NT2/D1 (cell line): ENCODE results near the gene PCSK6.
"Not testable (repeated sequence)": the region's sequence is repeated elsewhere in the genome, so short reads cannot be mapped to it uniquely, and the experiment has no call there.

Experiments used
- DNase-seq: peaks from one replicate; pipeline ENCODE4 v3.0.0-alpha.2; 2011; ENCODE audit warnings: low read depth, low spot score
- H3K27me3 ChIP-seq: 2 replicates; pipeline ENCODE4 v1.6.0; 2011; ENCODE audit warnings: mild to moderate bottlenecking; ENCODE audit not compliant: insufficient read length, insufficient read depth
- H3K36me3 ChIP-seq: 2 replicates; pipeline ENCODE4 v1.6.1; 2011; ENCODE audit warnings: mild to moderate bottlenecking, low read length, mixed read lengths; ENCODE audit not compliant: insufficient read depth, insufficient read length
- H3K4me1 ChIP-seq: 2 replicates; pipeline ENCODE4 v1.5.1; 2011; ENCODE audit not compliant: insufficient read depth, insufficient read length
- H3K4me3 ChIP-seq: 2 replicates; pipeline ENCODE4 v1.5.1; 2011; ENCODE audit warnings: low read depth; ENCODE audit not compliant: insufficient read length
- H3K9ac ChIP-seq: 2 replicates; pipeline ENCODE4 v1.6.0; 2011; ENCODE audit warnings: low read depth; ENCODE audit not compliant: insufficient read length
- H3K9me3 ChIP-seq: 2 replicates; pipeline ENCODE4 v1.5.1; 2011; ENCODE audit warnings: mild to moderate bottlenecking, low read length; ENCODE audit not compliant: insufficient read depth
- SUZ12 ChIP-seq: IDR thresholded peaks from 2 replicates; pipeline ENCODE4 v1.6.1; 2011; ENCODE audit not compliant: insufficient read length, insufficient read depth; ENCODE audit errors: extremely low read depth
- YY1 ChIP-seq: IDR thresholded peaks from 2 replicates; pipeline ENCODE4 v1.6.1; 2011; ENCODE audit not compliant: insufficient read length, insufficient read depth
- ZNF274 ChIP-seq: IDR thresholded peaks from 2 replicates; pipeline ENCODE4 v1.6.1; 2011; ENCODE audit warnings: mild to moderate bottlenecking, low read depth, low read length

Gene PCSK6

DNA sequence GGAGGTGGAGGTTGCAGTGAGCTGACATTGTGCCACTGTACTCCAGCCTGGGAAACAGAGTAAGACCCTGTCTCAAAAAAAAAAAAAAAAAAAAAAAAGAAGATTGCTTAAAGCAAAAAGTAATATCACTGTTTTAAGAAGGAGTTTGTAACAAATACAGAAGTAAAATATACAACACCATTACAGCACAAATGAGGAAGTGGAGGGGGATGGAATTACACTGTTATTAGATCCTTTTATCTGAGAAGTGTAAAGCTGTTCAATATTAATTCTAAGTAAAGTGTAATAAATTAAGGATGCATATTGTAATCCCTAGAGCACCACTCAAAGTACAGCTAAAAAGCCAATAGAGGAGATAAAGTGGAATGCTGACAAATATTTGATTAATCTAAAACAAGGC lies 147.5 kb downstream of the PCSK6 start:
- no peak overlapping the region for H3K4me3 ChIP-seq
- no peak for DNase-seq
- TF ChIP-seq YY1 (no peak), ZNF274 (no peak)
- H3K9ac ChIP-seq: no peak overlapping the region
- no peaks in the 10 kb centered on the region for H3K9me3 ChIP-seq
- no peaks in the 10 kb centered on the region for H3K27me3 ChIP-seq
- no peaks in the 10 kb centered on the region for H3K4me1 ChIP-seq
- no peaks in the 10 kb centered on the region for H3K36me3 ChIP-seq

DNA sequence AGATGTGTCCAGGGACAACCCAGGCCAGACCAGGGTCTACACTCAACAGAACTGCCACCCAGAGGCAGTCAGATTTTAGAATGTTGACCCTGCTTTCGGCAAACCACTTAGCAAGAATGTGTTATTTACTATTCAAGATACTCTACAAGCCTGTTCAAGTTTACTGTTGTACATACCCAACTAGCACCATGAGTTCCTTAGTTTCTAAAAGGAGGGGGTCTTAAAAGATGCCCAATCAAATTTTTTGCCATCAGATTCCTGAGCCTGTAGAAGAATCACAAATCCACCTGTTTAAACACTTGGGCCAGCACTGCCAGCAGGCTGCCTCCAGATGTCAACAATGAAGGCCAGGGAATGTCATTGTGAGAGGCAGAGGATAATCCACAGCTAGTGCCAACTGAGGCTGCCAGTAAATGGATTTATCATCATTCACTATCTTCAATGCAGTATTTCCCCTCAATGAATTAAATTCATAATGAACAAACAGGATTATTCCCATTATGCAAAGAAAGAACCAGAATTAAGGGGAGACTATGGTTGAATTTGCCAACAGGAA lies 150.9 kb downstream of the PCSK6 start:
- DNase-seq: no peak
- Histone ChIP-seq H3K4me3 (no peak overlapping the region), H3K27me3 (no peaks in the 10 kb centered on the region), H3K9me3 (no peaks in the 10 kb centered on the region; the same call in 1 of the 2 replicates), H3K36me3 (no peaks in the 10 kb centered on the region), H3K4me1 (no peaks in the 10 kb centered on the region), H3K9ac (no peak overlapping the region)
- TF ChIP-seq SUZ12 (no peak), YY1 (no peak), ZNF274 (no peak)

DNA sequence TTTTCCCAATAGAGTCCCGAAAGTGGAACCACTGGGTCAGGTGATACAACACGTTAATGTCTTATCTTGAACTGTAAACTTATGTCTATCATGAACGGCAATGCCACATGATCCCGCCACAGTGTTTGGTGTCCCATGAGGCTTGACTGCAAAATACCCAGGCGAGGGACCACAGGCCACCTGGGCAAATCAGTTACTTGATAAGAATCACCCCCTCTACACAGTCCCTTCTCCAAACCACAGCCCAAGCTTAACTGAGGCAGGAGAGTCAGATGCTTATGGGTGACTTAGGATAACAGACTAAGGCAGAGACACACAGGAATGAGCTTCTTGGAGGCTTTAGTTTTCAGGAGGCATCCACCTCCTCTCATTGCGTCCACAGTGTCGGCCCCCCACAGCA lies 151.5 kb downstream of the PCSK6 start:
- TF ChIP-seq YY1: no peak
- no peak for TF ChIP-seq ZNF274
- no peak for TF ChIP-seq SUZ12

DNA sequence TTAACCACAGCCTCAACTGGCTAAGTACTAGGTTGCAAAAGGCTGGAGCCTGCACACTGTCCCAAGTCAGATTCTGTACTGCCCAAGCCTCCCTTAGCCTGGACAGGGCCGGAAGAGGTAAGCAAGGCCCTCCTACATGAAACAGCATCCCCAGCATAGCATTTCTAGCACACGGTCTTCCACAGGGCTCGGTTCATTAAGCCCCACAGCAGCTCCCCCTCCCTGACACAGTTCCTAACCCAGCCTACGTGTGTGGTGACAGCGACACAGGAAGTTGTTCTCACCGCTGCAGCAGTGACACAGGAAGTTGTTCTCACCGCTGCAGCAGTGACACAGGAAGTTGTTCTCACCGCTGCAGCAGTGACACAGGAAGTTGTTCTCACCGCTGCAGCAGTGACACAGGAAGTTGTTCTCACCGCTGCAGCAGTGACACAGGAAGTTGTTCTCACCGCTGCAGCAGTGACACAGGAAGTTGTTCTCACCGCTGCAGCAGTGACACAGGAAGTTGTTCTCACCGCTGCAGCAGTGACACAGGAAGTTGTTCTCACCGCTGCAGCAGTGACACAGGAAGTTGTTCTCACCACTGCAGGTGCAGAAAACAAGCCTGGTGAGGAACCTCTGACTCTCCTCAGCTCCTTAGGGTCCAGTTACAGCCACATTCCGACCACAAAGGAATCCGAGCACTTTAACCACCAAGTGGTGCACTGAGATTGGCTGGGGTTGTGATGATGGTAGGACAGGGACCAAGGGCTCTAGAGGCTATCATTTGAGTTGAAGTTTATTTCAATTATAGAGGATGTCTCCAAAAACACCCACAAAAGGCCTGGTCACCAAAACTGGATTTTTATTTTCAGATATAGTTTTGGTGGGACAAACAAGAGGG lies 155.4 kb downstream of the PCSK6 start:
- H3K36me3 ChIP-seq, H3K9ac ChIP-seq, H3K4me1 ChIP-seq, H3K27me3 ChIP-seq, H3K9me3 ChIP-seq: not testable (repeated sequence)
- peak; percentile 33 for DNase-seq
- H3K4me3 ChIP-seq: peak overlapping the region; percentile 33

More for the DNA sequence above, 151.5 kb downstream of the PCSK6 start:
- no peak for DNase-seq
- H3K4me3 ChIP-seq: no peak overlapping the region
- H3K27me3 ChIP-seq: no peaks in the 10 kb centered on the region
- H3K36me3 ChIP-seq: no peaks in the 10 kb centered on the region
- H3K4me1 ChIP-seq: no peaks in the 10 kb centered on the region
- H3K9me3 ChIP-seq: no peaks in the 10 kb centered on the region; the same call in 1 of the 2 replicates
- H3K9ac ChIP-seq: no peak overlapping the region

DNA sequence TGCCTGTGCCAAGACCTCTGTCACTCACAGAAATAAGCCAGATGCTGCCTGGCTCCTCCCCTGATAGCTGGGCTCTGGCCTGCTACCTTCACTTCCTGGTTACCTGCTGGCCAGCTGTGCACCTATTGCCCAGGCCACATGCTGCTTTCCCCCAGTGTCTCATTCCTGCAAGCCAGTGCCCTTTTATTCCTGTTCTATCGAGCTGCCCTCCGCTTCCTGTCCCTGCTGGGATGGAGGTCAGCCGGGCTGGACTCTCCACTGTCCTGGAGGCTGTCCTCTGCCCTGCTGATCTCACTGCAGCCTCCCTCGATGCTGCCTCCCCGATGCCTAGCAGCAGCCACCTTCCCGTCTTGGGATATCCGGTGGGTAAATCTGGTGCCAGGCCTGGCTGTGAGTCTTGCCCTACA lies 157.4 kb downstream of the PCSK6 start:
- Histone ChIP-seq H3K9ac (no peak overlapping the region), H3K27me3 (no peaks in the 10 kb centered on the region), H3K9me3 (no peaks in the 10 kb centered on the region; the same call in 1 of the 2 replicates), H3K4me3 (no peak overlapping the region), H3K36me3 (no peaks in the 10 kb centered on the region), H3K4me1 (peaks cover 2% of the 10 kb centered on the region)
- TF ChIP-seq YY1 (no peak), SUZ12 (no peak), ZNF274 (no peak)
- DNase-seq: no peak

DNA sequence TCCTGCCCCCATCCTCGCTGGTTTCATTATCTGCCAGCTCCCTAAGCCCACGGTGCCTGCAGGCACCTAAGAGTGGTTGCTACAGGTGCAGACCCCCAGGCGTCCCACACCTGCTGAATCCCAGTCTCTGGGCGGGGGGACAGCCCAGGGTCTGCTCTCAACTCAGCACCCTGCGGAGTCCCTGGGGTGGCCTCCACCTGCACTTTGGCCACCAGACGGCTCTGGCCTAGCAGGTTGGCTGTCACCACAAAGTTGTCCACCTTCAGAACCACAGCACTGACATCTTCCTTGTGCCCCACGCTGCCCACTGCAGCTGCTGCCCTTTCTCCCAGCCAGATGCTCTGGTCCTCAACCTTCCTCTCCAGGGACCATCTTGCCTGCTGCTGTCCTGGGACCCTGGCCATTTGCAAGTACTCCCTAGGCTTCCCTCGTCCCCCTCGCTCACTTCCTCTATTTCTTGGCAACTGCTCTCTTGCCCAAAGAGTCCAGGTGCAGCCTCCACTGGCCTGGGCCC lies 159.6 kb downstream of the PCSK6 start:
- TF ChIP-seq ZNF274 (no peak), SUZ12 (no peak), YY1 (no peak)
- H3K27me3 ChIP-seq: no peaks in the 10 kb centered on the region
- H3K36me3 ChIP-seq: peaks cover 12% of the 10 kb centered on the region
- H3K4me1 ChIP-seq: peaks cover 2% of the 10 kb centered on the region
- H3K9ac ChIP-seq: no peak overlapping the region
- DNase-seq: no peak
- no peaks in the 10 kb centered on the region; the same call in 1 of the 2 replicates for H3K9me3 ChIP-seq
- no peak overlapping the region for H3K4me3 ChIP-seq

DNA sequence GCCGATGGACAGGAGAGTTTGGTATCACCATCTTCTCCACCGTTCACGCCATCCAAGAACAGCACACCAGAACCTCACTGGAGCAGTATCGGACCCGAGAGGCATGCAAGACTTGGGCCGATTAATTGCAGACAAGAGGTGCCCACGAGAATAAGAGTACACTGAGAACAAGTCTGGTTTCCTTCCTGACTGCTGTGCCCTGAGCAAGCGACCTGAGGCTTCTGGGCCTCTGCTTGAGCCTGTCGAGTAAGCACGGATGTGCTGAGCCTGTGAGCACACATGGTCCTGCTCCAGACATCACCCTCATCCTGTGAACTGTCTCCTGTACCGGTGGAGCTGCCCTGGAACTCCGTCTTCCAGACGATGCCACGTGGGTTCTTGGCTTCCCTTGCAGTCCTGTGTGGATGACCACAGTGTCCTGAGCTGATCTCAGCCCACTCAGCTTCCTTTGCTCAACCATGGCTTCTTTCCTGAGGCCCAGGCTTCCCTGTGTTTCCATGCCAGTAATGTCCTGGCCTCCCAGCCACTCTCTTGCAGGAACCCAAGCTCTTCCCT lies 160.1 kb downstream of the PCSK6 start:
- Histone ChIP-seq H3K36me3 (peaks cover 17% of the 10 kb centered on the region), H3K9me3 (no peaks in the 10 kb centered on the region; the same call in 1 of the 2 replicates), H3K4me1 (peaks cover 2% of the 10 kb centered on the region), H3K4me3 (no peak overlapping the region), H3K9ac (no peak overlapping the region), H3K27me3 (no peaks in the 10 kb centered on the region)
- no peak for TF ChIP-seq SUZ12
- no peak for DNase-seq
